CD4-positive, alpha-beta T cell (primary cell): ENCODE measurements around the gene IL2RG. TPM values are rescaled to one million over a fixed set of nuclear protein-coding genes. Genes with fewer than 3 reads are reported as not detected.

Experiments used
- ATAC-seq: fragments of 200-7000 bp; cut with Tn5 transposase; one replicate; pipeline ENCODE4 v1.10.0; 2022; ENCODE audit warnings: mild to moderate bottlenecking; ENCODE audit not compliant: poor library complexity
- CTCF ChIA-PET: fragments of 350-600 bp; sonication (Branson Sonifier 250); formaldehyde crosslinking; loops from one replicate; lab custom pipeline; 2021; ENCODE audit warnings: antibody characterized with exemption, inconsistent platforms; lab: Charles Lee
- POLR2A ChIA-PET: fragments of 350-600 bp; sonication (Branson Sonifier 250); formaldehyde crosslinking; loops from one replicate; lab custom pipeline; 2021; ENCODE audit warnings: antibody characterized with exemption, inconsistent platforms; lab: Charles Lee
- DNase-seq, 14 experiments: peaks; one replicate each; pipeline ENCODE4 v3.0.0-alpha.2; 2013 to 2020; ENCODE audit warnings: mixed read lengths in 2 of 14
- H3K27ac ChIP-seq, 2 donors: one replicate each; pipeline versions ENCODE4 v1.5.1 to v1.7.0; 2013; ENCODE audit warnings: low read length in 2 of 2, low read depth in 1 of 2, mild to moderate bottlenecking in 1 of 2
- H3K27me3 ChIP-seq, 2 experiments: 1 replicate in 1 of 2; 2 replicates in 1 of 2; pipeline versions ENCODE4 v1.6.1 to v1.7.0; 2013; ENCODE audit warnings: low read length in 2 of 2, control low read depth in 1 of 2, mild to moderate bottlenecking in 1 of 2, moderate library complexity in 1 of 2; ENCODE audit not compliant: insufficient read depth in 2 of 2, control insufficient read depth in 1 of 2
- H3K36me3 ChIP-seq: one replicate; pipeline ENCODE4 v1.6.1; 2013; ENCODE audit warnings: low read length, control low read depth; ENCODE audit not compliant: insufficient read depth
- H3K4me1 ChIP-seq: one replicate; pipeline ENCODE4 v1.6.1; 2013; ENCODE audit warnings: low read length, control low read depth; ENCODE audit not compliant: insufficient read depth
- H3K4me3 ChIP-seq: one replicate; pipeline ENCODE4 v1.5.1; 2013; ENCODE audit warnings: mild to moderate bottlenecking, low read length, moderate library complexity
- H3K9me3 ChIP-seq, 2 experiments: 1 replicate in 1 of 2; 2 replicates in 1 of 2; pipeline versions ENCODE4 v1.6.1 to v1.7.0; 2013; ENCODE audit warnings: low read length in 2 of 2, mild to moderate bottlenecking in 2 of 2, control low read depth in 1 of 2, moderate library complexity in 1 of 2; ENCODE audit not compliant: control insufficient read depth in 1 of 2, insufficient read depth in 1 of 2
- H3K27ac Mint-ChIP-seq: one replicate; pipeline ENCODE4 v1.8.0; 2020; ENCODE audit warnings: mixed read lengths
- H3K27me3 Mint-ChIP-seq: one replicate; pipeline ENCODE4 v1.8.0; 2021; ENCODE audit warnings: mixed read lengths
- H3K36me3 Mint-ChIP-seq: one replicate; pipeline ENCODE4 v1.8.0; 2021; ENCODE audit warnings: low read depth, mixed read lengths
- H3K4me1 Mint-ChIP-seq: one replicate; pipeline ENCODE4 v1.8.0; 2021; ENCODE audit warnings: low read depth, mixed read lengths
- H3K4me3 Mint-ChIP-seq: one replicate; pipeline ENCODE4 v1.8.0; 2020; ENCODE audit warnings: mild to moderate bottlenecking, mixed read lengths
- H3K9me3 Mint-ChIP-seq: one replicate; pipeline ENCODE4 v1.8.0; 2020; ENCODE audit warnings: mixed read lengths
- intact Hi-C, 2 experiments: fragments of 100-400 bp; cut with DNase I in 1 of 2; cut with micrococcal nuclease in 1 of 2; formaldehyde crosslinking; loops; one replicate each; pipeline versions ENCODE4 v1.15.1 to v1.9.0; 2023 to 2025; cut with DNase I, micrococcal nuclease
- total RNA-seq, 174 experiments: library from RNA in 2 of 174; stranded (reverse) in 2 of 174; gene quantifications; one replicate each; pipeline ENCODE4 v1.2.3 and lab custom pipeline; 2021 to 2026
- TF ChIP-seq, protein P1 (sequence below): fragments of 200-600 bp; IDR thresholded peaks from one replicate; pipeline ENCODE4 v1.8.0; 2022; ENCODE audit warnings: antibody characterized with exemption, mild to moderate bottlenecking

IL2RG gene
- total RNA-seq, 2 experiments from 2014 or later = 213 to 225 TPM

DNA sequence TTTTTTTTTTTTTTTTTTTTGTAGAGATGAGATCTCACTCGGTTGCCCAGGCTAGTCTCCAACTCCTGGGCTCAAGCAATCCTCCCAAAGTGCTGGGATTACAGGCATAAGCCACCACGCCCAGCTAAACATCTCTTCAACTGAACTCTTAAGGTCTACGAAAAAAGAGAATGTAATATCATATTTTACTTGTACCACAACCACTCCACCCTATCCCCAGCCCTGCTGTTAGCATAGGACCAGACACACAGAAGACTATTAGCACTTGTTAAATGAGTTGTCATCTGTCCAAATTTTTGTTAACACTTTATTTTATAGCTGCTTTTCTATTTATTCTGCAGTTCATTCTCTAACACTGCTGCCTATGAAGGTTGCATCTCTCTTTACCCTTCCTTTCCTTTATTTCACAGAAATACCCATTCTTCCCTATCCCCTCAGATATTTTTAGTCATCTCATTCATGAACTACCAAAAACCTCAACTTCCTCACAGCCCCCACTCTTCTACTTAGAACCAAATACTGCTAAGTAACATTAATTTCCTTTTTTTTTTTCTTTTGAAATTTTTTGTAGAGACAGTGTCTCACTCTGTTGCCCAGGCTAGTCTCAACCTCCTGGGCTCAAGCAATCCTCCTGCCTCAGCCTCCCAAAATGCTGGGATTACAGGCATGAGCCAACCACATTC lies 53.4 kb downstream of the IL2RG start:
- Mint-ChIP-seq H3K4me3 (no peak overlapping the region), H3K27ac (peak overlapping the region; percentile 67), H3K27me3 (no peaks in the 10 kb centered on the region), H3K4me1 (peaks cover 38% of the 10 kb centered on the region), H3K9me3 (no peaks in the 10 kb centered on the region), H3K36me3 (peaks cover 54% of the 10 kb centered on the region)
- peaks cover 15% of the 10 kb centered on the region for H3K4me1 ChIP-seq
- H3K27ac ChIP-seq = no peak overlapping the region
- peaks cover 44% of the 10 kb centered on the region for H3K36me3 ChIP-seq
- DNase-seq = no peak
- intact Hi-C loops = no loop called here
- no peak overlapping the region for H3K4me3 ChIP-seq
- ChIA-PET CTCF (no interaction called here), POLR2A (interaction anchor here (1.0 to 1.1 kb wide), 2 partner anchors 10 to 53 kb away, joined by 3 to 4 read pairs; partner anchors contain the start of genes IL2RG and SNX12)
- H3K9me3 ChIP-seq = no peaks in the 10 kb centered on the region
- H3K27me3 ChIP-seq = no peaks in the 10 kb centered on the region
- TF ChIP-seq, protein P1, sequence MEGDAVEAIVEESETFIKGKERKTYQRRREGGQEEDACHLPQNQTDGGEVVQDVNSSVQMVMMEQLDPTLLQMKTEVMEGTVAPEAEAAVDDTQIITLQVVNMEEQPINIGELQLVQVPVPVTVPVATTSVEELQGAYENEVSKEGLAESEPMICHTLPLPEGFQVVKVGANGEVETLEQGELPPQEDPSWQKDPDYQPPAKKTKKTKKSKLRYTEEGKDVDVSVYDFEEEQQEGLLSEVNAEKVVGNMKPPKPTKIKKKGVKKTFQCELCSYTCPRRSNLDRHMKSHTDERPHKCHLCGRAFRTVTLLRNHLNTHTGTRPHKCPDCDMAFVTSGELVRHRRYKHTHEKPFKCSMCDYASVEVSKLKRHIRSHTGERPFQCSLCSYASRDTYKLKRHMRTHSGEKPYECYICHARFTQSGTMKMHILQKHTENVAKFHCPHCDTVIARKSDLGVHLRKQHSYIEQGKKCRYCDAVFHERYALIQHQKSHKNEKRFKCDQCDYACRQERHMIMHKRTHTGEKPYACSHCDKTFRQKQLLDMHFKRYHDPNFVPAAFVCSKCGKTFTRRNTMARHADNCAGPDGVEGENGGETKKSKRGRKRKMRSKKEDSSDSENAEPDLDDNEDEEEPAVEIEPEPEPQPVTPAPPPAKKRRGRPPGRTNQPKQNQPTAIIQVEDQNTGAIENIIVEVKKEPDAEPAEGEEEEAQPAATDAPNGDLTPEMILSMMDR = no peak
- no peak for ATAC-seq

Other genes with a start within 250 kb of the IL2RG start
- not detected for gene TEX11, start 202.9 kb downstream of the IL2RG start, total RNA-seq
- gene SLC7A3, start 180.5 kb downstream of the IL2RG start, total RNA-seq = not detected
- 10 to 100 TPM; 20.5 to 22.4 TPM for gene SNX12, start 43.2 kb downstream of the IL2RG start, total RNA-seq
- 10 to 100 TPM; 20.9 to 23.8 TPM for gene FOXO4, start 15.7 kb downstream of the IL2RG start, total RNA-seq
- 10 to 100 TPM; 71.9 to 82.3 TPM for gene CXorf65, start 4.8 kb downstream of the IL2RG start, total RNA-seq
- gene MED12, start 7.0 kb upstream of the IL2RG start, total RNA-seq = 10 to 100 TPM; 44.5 to 55.3 TPM
- 1 to 10 TPM; 3.4 to 4.3 TPM for gene NLGN3, start 33.3 kb upstream of the IL2RG start, total RNA-seq
- not detected for gene GJB1, start 111.6 kb upstream of the IL2RG start, total RNA-seq
- 10 to 100 TPM; 16.7 to 17.6 TPM for gene ZMYM3, start 142.6 kb upstream of the IL2RG start, total RNA-seq
- gene NONO, start 172.1 kb upstream of the IL2RG start, total RNA-seq = 100 to 1,000 TPM; 440 to 472 TPM
- 1 to 10 TPM; 2.9 to 3.4 TPM for gene ITGB1BP2, start 190.2 kb upstream of the IL2RG start, total RNA-seq